22Rv1 (cell line): ENCODE data around the gene EFCAB12.

ENCODE experiments used
- CTCF ChIP-seq: fragments of 450-650 bp; IDR thresholded peaks from 2 replicates; pipeline ENCODE4 v1.5.1; 2017; ENCODE audit warnings: mild to moderate bottlenecking
- ZFX ChIP-seq: fragments of 450-650 bp; IDR thresholded peaks from 2 replicates; pipeline ENCODE4 v1.6.1; 2017; ENCODE audit warnings: antibody characterized with exemption, borderline replicate concordance

- no peak for TF ChIP-seq CTCF
- TF ChIP-seq ZFX: no peak
Measured at GRCh38 chr3:129393271-129393670, 35.2 kb downstream of the EFCAB12 start.
